ENCODE measurements around the gene FRMD4B.

FRMD4B gene

DNA sequence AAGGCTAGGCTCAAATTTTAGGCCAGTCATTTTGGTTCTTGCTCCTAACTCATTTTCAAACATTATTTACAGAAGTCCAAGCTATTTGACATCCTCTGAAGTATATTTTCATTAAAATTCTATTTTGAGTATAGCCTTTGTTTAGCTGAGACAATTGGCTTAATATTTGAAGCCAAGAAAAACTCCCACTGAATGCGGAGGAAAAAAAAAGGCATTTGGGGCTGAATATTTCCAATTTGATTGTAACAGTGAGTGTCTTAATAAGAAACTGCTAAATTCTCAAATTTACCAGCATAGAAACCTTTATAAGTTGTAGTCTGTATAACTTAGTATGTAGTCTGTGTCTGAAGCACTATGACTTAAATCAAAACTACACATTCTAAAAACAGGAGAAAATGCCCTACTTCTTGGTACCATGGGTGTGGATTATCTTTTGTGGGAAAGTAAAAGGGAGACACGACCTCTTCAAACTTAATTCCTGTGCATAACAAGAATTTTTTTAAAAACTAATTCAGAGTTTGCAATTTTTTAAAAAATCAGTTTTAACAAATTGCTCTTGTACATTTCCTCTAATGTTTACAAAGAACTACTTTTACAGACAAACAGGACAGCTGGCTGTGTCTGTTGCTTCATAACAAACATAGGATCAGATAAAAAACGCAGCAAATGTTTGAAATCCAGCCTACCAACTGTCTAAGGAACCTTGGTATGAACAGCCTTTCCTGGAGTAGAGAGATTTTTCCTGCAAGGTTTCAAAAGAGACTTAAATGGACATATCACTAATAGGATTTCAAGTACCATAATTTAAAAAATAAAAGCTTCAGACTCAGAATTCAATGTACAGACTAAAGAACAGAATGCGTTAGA lies 210.8 kb downstream of the FRMD4B start:
- DNase-seq (ENCODE audit: low read depth in 2 of 2) = no peak

DNA sequence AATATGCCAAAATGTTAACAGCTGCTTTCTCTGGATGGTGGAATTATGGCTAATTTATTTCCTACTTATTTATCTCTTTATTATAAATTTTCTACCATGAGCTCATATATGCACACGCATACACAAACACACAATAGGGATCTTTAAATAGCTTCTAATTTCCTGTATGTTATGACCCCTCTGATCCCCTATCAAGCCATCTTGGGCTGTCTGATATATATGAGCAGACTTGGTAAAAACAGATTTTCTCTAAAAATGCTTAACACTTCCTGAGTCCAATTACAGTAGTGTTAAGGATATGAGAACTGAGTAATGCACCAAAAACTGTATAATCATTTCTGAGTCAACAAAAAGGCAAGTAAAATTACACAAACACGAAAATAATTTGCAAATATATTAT lies 211.4 kb downstream of the FRMD4B start:
- DNase-seq (ENCODE audit: low read depth in 2 of 2) = no peak

DNA sequence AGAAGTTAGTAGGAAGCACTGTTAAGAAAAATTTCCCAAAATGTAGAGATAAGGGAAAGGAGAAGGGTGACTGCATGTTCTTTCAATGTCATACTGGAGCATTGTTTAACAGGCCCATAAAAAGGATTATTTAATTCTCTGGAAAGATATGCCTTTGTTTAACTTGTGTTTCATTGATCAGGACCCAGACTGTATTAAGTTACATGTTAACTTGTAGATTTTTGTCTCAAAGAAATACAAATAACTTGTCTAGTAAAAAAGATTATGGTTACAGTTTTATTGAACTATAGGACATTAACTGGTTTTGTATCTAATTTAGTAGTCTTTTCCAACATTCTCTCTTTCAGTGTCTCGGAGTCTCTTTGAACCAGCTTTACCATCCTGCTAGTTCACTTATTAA lies 213.8 kb downstream of the FRMD4B start:
- no peak for DNase-seq (ENCODE audit: low read depth in 2 of 2)

DNA sequence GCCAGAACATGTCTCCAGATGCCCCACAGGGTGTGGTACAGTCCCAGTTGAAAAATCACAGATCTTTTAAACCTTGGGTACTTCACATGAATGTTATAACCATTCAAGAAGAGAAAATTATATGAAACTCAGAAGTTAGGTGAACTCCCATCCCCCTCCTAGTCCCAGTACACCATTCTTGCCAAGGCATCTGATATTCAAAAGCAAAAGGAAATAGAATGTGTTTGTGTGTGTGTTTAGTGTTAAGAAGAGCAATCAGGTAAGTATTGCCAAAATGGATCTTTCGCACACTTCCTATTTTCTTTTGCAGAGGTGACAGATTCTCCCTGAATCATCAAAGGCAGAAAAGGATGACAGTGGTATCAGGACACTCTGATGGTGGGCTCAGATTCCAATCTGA lies 219.4 kb downstream of the FRMD4B start:
- no peak for DNase-seq (ENCODE audit: low read depth in 2 of 2)

DNA sequence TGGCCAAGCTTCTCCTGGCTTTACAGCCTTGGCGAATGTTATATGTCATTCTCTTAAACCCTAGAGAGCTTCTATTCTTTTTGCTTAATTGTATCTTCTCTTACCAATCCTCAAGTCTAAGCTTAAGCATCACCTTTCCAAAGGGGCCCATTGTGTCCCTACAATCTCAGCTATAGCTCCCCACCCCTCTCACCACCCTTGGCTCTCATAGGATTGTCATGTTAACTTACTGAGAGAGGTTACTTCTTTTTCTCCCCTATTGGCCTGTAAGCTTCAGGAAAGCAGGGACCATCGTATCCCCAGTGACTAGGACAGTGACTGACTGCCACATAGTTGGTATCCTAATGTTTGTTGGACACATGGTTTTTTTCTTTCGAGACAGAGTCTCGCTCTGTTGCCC lies 220.1 kb downstream of the FRMD4B start:
- no peak for DNase-seq (ENCODE audit: low read depth in 2 of 2)

DNA sequence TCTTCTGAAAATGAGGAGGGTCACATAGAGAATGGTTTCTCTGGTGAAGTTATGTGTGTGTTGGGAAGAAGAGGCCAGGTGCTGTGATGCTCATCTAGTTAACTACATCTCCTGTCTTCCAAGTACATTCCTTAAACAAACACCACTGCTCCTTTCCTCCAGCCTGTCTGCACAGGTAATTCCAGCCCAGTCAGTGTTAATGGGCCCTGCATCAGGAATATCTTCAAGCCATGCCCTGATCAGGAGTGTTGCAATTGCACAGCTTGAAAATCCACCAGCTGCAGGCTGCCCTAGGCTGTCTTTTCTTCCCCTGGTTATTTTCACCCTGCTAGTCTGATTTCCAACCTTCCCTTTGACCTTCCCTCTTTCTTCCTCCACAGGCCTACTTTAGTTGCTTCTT lies 221.6 kb downstream of the FRMD4B start:
- no peak for DNase-seq (ENCODE audit: low read depth in 2 of 2)

DNA sequence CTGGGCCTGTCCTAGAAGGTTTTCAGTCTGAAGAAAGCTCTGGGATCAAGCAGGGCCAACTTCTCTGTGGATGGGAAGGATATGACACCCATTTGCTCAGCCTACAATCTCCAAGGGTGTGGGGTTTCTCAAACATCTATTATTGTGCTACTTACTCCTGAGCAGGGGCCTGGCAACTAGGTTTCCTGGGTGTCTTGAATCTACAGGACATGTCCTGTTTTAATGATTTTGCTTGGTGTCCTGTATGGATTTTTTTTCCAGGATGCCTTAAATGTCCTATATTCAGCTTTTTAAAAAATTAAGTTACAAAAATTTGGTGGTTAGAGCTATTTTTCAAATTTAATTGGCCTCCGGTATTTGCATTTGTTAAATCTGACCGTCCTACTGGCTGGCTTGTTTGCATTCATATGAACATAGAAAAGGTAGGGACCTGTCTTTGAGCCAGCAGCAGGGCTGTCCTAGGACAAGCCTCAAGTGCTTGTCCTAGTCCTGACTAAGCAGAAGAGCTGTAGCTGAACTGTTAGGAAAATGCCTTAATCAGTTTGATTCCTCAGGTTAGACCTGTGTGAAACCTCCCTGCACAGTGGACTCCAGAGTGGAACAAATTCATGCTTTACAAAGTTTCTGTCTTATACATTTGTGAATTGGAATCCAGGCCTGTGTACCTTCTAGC lies 223.4 kb downstream of the FRMD4B start:
- DNase-seq (ENCODE audit: low read depth in 2 of 2) = no peak

DNA sequence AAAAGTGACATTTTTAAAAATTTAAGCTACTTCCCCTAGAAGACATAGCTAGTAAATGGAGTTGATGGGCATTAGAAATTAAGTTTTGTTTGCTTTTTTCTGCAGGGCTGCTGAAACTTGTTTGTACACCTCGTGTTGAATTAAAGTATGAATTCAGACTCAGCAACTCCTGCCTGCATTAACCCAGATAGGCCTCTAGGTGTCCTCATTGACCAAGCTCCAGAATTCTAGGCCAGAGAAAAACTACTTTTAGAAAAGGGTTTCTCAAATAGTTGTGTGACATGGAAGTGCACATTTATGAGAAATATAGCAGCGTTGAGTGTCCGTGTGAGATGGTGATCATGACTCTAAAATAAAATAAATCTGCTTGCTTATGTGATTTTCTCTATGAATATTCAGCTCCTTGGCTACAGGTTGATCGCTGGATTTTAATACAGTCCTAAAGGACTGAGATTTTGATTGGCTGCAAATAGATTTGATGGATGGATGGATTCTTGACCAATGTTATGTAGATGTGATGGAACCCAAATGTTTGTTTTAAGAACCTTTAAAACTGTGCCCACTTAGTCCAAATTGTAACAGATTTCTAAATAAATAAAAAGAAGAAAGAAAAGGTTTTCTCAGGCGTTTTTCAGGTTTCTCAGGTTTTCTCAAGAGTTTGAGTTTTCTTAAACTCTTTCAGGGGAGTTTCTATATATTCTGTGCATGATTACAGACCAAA lies 224.1 kb downstream of the FRMD4B start:
- no peak for DNase-seq (ENCODE audit: low read depth in 2 of 2)

DNA sequence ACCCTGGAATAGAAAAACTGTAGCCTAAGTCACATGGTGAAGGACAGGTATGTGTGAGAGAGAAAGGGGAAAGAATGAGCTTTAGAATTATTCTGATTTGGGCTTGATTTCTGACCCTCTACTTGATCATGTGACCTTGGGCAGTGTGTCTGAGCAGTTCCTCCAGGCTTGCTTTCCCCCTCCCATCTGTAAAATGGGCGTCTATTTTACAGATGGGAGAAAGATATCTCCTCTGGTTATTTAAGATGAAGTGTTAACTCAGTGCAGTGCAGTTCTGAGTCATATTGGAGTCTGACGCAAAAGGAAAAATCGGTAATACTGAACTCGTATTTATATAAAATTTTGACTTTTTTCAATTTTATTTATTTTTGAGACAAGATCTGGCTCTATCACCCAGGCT lies 225.4 kb downstream of the FRMD4B start:
- no peak for DNase-seq (ENCODE audit: low read depth in 2 of 2)

DNA sequence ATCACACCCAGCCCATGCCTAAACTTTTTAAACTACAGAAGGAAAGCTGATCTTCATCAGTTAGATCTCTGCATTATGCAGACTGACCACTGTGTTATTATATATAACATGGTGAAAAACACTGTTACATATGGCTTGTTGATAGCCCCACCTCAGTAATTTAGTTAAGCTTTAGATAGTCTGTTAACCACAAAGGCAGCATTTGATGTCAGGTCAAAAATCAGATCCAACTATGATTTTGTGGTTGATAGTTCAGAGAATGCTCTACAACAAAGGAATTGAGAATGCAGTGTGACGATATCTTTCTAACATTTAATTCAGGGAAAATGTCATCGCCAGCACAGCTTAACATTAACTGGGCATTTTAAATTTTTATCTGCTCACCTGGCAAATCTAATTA lies 225.8 kb downstream of the FRMD4B start:
- no peak for DNase-seq (ENCODE audit: low read depth in 2 of 2)

DNA sequence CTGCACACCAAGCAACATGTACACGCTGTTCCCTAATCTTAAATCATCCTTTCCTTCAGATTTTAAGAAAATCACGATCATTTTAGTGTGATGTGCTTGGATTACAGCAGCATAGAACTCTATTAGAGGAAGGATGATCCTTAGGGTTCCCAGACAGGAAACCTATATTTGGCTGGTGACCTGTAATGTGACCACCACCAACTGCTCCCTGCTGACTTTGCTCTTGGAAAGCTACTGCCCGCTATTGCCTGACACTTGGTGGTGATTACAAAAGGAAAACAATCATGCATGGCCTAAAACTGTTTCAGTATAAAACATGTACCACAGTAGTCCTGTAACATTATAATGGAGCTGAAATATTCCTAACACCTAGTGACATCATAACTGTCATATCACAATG lies 236.3 kb downstream of the FRMD4B start:
- DNase-seq (ENCODE audit: low read depth in 2 of 2) = no peak

DNA sequence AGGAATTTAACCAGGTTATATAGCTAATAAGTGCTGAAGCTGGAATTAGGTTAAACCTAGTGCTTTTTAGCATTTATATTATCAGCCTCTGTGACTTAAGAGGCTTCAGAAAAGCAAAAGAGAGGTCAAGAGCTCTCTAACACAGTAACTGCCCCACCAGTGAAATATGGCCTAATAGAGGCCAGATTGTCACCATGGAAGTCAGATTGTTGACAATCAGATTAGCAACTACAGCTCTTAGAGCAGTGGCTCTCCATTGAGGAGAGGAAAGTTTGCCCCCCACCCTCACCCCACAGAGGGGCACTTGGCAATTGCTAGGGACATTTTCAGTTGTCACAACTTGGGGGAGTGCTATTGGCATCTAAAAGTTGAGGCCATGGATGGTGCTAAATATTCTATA lies 240.2 kb downstream of the FRMD4B start:
- no peak for DNase-seq (ENCODE audit: low read depth in 2 of 2)

DNA sequence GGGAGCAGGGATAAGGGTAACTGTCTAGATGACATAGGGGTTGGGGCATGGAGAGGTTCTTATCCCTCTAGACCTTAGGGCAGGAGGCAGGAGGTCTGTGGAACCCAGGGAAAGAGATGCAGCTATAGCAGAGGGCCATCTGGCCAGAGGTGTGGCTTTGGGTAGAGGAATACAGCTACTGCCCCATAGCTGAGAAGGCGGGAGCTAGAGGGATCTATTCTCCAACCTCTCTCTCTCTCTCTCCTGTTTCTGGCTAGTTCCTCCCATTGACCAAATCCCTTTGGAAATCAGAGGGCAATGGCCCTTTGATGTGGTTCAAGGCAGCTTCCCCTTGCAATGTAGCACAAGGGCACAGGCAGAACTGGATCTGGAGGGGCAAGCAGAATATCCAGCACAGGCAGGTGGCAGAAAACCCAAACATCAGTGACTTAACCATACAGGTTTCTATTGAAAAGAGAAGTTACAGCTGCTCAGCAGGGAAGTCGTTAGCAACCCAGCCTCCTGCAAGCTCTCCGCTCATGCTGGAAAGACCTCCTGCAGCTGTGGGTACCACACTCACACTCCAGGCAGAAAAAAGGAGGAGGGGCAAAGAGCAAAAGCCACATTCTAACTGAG lies 241.2 kb downstream of the FRMD4B start:
- no peak for DNase-seq (ENCODE audit: low read depth in 2 of 2)

DNA sequence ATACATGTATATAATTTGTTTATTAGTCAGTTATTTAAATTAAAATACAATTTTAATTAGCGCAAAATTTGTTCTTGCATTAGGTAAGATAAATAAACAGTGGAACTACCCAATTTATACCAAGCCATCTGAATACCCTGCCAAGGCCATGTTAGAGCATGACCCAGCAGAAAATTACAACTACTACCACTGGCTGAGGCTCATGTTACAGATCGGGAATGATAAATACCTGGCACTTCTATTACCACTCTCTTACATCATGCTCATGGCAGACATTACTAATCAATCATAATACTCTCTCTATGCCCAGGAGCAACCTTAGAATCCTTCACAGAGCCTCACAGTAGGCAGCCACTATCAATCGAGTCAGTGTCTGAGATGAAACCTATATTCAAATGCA lies 242.3 kb downstream of the FRMD4B start:
- no peak for DNase-seq (ENCODE audit: low read depth in 2 of 2)

DNA sequence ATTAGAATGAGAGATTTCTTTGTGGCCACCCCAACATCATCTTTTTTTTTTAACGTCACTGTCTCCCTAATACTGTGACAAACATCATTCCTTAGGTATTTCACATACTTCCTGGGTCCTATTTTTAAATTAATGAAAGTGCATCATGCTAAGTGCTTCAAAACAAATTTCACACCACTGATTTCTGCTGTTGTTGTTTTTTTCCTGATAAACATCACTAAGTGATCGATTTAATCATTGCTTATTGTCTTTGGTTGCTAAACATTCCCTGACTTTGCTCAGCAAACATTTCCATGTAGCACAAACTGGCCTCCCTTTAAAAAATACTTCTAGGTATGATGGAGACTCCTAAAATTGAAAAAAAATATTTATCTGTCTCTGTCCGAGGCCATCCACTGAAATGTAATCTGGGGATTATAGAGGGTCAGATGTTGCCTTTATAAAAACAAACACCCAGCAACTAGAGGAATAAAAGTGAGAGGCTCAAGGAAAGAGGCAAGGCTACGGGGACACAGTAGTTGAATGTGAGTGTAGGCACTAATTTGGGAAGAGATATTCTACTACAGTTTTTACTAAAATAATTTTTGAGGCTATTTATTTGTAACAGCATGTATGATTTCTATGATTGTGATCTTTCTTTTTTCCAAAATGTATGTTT lies 243.0 kb downstream of the FRMD4B start:
- no peak for DNase-seq (ENCODE audit: low read depth in 2 of 2)

DNA sequence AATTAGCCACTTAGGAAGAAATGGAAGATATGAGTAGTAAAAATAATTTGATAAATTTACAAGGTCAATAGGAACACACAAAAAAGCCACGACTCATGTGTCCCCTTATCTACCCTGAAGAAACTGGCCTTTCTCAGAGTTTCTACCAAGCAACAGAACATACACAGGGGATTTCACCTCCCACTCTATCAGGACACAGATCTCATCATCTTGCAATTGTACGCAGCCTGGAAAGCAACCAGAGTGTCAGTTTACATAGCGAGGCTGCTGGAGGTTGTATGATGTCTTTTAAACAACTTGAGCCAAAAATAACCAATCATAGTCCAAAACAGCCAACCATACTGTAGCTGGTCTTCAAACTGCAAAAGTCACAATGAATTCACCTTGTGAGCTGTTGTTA lies 243.8 kb downstream of the FRMD4B start:
- DNase-seq (ENCODE audit: low read depth in 2 of 2) = no peak

DNA sequence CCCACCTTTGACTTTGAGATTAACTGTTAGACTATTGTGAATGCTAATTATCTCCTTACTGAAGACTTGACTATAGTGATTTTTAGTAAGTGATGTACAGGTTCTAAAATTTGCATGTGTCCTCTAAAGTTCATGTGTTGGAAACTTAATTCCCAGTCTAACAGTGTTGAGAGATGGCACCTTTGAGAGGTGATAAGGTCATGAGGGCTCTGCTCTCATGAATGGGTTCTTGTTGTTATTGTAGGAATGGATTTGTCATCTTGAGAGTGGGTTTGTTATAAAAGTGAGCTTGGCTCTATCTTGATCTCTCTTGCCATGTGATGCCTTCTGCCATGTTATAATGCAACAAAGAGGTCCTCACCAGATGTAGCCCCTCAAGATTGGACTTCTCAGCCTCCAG lies 244.6 kb downstream of the FRMD4B start:
- DNase-seq (ENCODE audit: low read depth in 2 of 2) = no peak

DNA sequence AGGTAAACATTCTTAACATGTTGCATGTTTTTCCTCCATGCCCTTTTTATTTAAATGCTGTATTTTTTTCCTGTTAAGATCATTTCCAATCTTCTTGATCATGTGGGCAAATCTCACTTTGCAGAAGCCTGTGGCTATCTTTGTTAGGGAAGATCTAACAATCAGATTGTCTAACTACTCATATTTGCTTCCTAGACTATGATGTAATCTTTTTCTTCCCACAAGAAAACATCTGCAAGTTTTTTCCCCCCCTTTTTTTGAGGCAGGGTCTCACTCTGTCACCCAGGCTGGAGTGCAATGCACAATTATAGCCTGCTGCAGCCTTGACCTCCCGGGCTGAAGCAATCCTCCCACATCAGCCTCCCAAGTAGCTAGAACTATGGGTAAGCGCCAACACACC lies 248.5 kb downstream of the FRMD4B start:
- DNase-seq (ENCODE audit: low read depth in 2 of 2) = no peak

DNA sequence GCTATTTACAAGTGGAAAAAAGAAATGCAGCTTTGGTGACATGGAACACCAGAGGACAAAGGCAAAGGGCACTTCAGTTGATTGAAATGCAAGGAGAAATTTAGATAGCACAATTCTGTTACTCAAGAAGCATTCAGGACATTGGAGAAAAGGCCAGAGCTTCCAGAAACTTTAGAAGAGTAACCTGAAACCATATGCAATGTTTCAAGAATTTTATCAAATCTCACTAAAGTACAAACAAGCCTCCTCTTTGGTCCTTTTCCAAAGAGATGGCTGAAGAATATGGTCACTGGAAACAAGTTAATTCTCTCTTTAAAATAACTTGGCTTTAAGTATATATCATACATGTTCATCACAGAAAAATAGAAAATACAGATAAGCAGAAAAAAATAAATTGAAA lies 248.9 kb downstream of the FRMD4B start:
- no peak for DNase-seq (ENCODE audit: low read depth in 2 of 2)

DNA sequence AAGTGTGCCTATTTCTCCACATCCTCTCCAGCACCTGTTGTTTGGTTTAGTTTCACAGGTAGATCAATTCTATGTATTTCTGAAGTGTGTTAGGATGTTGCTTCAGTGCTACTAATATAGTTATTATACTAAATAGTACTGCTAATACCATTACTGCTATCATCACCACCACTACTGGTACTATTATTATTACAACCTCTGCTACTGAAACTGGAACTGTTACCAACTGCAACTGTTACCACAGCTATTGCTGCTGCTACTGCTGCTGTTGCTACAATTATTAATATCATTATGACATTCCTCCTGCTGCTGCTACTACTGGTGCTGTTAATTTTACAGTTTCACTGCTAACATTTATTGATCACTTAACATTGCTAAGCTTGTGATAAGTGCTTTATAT lies 255.2 kb downstream of the FRMD4B start:
- no peak for DNase-seq (ENCODE audit: low read depth in 2 of 2)

DNA sequence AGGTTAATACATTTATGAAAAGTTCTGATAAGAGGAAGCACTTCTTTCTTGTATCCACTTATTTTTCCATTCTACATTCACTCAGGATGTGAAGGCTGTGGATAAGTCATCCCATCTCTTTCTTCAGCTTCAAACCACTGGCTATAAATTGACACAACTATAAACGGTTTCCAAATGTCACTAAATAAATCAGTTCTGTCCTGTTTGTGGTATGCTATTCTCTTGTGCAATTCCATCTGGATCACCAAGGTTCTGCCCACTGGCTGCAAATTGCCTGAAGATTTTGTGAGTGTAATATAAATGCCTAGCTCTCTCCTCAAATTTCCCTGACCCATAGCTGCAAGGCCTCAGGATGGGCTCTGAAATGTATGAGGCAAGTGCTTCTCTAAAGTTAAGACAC lies 256.4 kb downstream of the FRMD4B start:
- no peak for DNase-seq (ENCODE audit: low read depth in 2 of 2)

DNA sequence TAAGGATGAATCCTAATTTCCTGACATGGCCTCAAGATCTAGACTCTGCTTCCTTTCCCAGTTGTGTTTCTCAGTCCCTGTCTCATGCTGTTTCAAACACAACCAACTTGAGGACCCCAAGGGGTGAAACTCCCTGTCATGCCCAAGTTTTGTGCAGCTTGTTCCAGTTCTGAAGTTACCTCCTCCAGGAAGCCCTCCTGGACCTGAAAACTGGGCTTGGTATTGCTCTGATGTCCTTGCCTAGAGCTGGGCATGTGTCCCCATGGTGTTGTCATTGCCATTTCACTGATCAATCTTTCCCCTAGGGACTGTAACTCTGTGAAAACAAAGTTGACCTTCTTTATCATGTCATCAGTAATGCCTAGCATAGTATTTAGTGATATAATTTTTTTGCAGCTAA lies 257.4 kb downstream of the FRMD4B start:
- no peak for DNase-seq (ENCODE audit: low read depth in 2 of 2)

Data from stimulated activated CD4-positive, alpha-beta T cell treated with anti-CD3 and anti-CD28 coated beads, Interleukin-12 subunit alpha, Interleukin-12 subunit beta, amount 100 ng/mL, for 24 hours (primary cell).